Measurements from ENCODE around the gene GPR162. TPM values are rescaled to one million over a fixed set of nuclear protein-coding genes. Genes with fewer than 3 reads are reported as not detected.

GPR162 gene
- total and polyA plus RNA-seq, 7 donors: 1.2 to 16.1 (median 7.3) TPM

DNA sequence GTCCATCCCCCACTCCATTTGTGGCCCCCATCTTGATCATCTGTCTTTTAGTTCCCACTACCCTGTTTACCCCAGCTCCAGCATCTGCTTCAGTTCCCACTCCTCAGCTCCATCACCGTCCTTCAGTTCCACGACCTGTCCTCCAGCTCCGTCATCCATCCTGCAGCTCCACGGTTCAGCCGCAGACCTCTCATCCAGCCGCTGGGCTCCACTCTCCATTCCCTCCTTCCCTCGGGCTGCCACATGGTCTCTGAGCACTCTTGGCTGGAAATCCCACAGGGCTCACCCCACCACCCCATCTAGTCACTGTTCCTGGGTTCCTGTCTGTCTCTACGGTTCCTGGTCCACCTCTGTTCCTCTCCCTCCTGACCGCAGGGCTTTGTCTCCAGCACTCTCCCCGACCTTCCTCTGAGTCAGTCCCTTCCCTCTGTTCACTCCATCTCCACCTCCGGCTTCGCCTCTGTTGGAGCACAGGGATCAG lies 3.3 kb downstream of the GPR162 start:
- WGBS, 2 donors: 56 to 57% methylated on average over 11 to 12 of the region's 12 CpGs
- DNase-seq: no peak
- Histone ChIP-seq H3K36me3 (no peaks in the 10 kb centered on the region), H3K27ac (no peak overlapping the region), H3K9me3 (no peaks in the 10 kb centered on the region), H3K27me3 (no peaks in the 10 kb centered on the region), H3K4me3 (no peak overlapping the region), H3K4me1 (peaks cover 3 to 60% (median 49%) of the 10 kb centered on the region in 4 donors)
- intact Hi-C loops (cut with DNase I): loop anchor here (1.0 to 5.0 kb wide), 5 partner anchors 46 to 208 kb away; partner anchors contain the start of genes MLF2 and PTMS
- TF ChIP-seq EP300 (IDR thresholded peaks at IDR 0.05) (no peak), POLR2AphosphoS5 (IDR thresholded peaks at IDR 0.05) (no peak), POLR2A (IDR thresholded peaks at IDR 0.05) (no peak), CTCF (IDR thresholded peaks at IDR 0.05) (no peak)

- Histone ChIP-seq H3K9me3 (no peaks in the 10 kb centered on the region), H3K4me1 (peaks cover 3 to 66% (median 49%) of the 10 kb centered on the region in 4 donors), H3K36me3 (no peaks in the 10 kb centered on the region), H3K27ac (no peak overlapping the region), H3K27me3 (no peaks in the 10 kb centered on the region), H3K4me3 (peak overlapping the region in 1 of 4 donors; percentile 18)
- intact Hi-C loops (cut with DNase I): loop anchor here (1.0 to 5.0 kb wide), 5 partner anchors 47 to 208 kb away; partner anchors contain the start of genes MLF2 and PTMS
- WGBS, 2 donors: 11 to 15% methylated on average over 19 of the region's 19 CpGs
- TF ChIP-seq CTCF (IDR thresholded peaks at IDR 0.05) (peak; percentile 84 to 95 (median 92)), POLR2AphosphoS5 (IDR thresholded peaks at IDR 0.05) (peak in 3 of 4 donors; percentile 4 to 22 (median 9)), POLR2A (IDR thresholded peaks at IDR 0.05) (no peak)
- DNase-seq: peak; percentile 94
These were observed 3.9 kb downstream of the GPR162 start for GRCh38 chr12:6825398-6826124.

GRCh38 chr12:6826125-6826733 lies 4.6 kb downstream of the GPR162 start:
- intact Hi-C loops (cut with DNase I): loop anchor here (5.0 kb wide), 2 partner anchors 59 to 209 kb away; partner anchors contain the start of gene PTMS
- Histone ChIP-seq H3K4me3 (no peak overlapping the region), H3K36me3 (peaks cover 0 to 5% (median under 1%) of the 10 kb centered on the region in 4 donors), H3K9me3 (no peaks in the 10 kb centered on the region), H3K4me1 (peaks cover 3 to 62% (median 44%) of the 10 kb centered on the region in 4 donors), H3K27me3 (no peaks in the 10 kb centered on the region), H3K27ac (peak overlapping the region in 1 of 4 donors; percentile 91)
- 76 to 85% methylated on average over 17 of the region's 17 CpGs for WGBS, 2 donors
- no peak for DNase-seq
- TF ChIP-seq POLR2AphosphoS5 (IDR thresholded peaks at IDR 0.05) (no peak), EP300 (IDR thresholded peaks at IDR 0.05) (no peak), POLR2A (IDR thresholded peaks at IDR 0.05) (no peak), CTCF (IDR thresholded peaks at IDR 0.05) (no peak)

- no peak for DNase-seq
- WGBS, 2 donors: 81 to 85% methylated on average over 22 of the region's 22 CpGs
These were observed 5.3 kb downstream of the GPR162 start for GRCh38 chr12:6826734-6827436.

More at GRCh38 chr12:6826734-6827436, 5.3 kb downstream of the GPR162 start:
- Histone ChIP-seq H3K27me3 (no peaks in the 10 kb centered on the region), H3K4me1 (peaks cover 3 to 58% (median 41%) of the 10 kb centered on the region in 4 donors), H3K4me3 (no peak overlapping the region), H3K27ac (peak overlapping the region; percentile 80 to 91 (median 86)), H3K9me3 (no peaks in the 10 kb centered on the region), H3K36me3 (peaks cover 0 to 12% (median 6%) of the 10 kb centered on the region in 4 donors)
- intact Hi-C loops (cut with DNase I): loop anchor here (5.0 kb wide), 2 partner anchors 60 to 210 kb away; partner anchors contain the start of gene PTMS
- TF ChIP-seq CTCF (IDR thresholded peaks at IDR 0.05): no peak
- no peak for TF ChIP-seq POLR2AphosphoS5 (IDR thresholded peaks at IDR 0.05)
- no peak for TF ChIP-seq POLR2A (IDR thresholded peaks at IDR 0.05)
- TF ChIP-seq EP300 (IDR thresholded peaks at IDR 0.05): no peak

Measured in sigmoid colon (tissue), 7 donors.